ENCODE data around the gene TTC3. TPM values are rescaled to one million over a fixed set of nuclear protein-coding genes. Genes with fewer than 3 reads are reported as not detected.
"Not testable (repeated sequence)": the region's sequence is repeated elsewhere in the genome, so short reads cannot be mapped to it uniquely, and the experiment has no call there.

TTC3 gene
- total RNA-seq, 1 donor: 372 TPM

GRCh38 chr21:37219761-37220432 is 146.8 kb downstream of the TTC3 start:
- DNase-seq (ENCODE audit: low read depth): peak; percentile 6
- peak overlapping the region; percentile 71 for H3K4me3 ChIP-seq (ENCODE audit: low read depth, low read length)
- TF ChIP-seq, protein P1, sequence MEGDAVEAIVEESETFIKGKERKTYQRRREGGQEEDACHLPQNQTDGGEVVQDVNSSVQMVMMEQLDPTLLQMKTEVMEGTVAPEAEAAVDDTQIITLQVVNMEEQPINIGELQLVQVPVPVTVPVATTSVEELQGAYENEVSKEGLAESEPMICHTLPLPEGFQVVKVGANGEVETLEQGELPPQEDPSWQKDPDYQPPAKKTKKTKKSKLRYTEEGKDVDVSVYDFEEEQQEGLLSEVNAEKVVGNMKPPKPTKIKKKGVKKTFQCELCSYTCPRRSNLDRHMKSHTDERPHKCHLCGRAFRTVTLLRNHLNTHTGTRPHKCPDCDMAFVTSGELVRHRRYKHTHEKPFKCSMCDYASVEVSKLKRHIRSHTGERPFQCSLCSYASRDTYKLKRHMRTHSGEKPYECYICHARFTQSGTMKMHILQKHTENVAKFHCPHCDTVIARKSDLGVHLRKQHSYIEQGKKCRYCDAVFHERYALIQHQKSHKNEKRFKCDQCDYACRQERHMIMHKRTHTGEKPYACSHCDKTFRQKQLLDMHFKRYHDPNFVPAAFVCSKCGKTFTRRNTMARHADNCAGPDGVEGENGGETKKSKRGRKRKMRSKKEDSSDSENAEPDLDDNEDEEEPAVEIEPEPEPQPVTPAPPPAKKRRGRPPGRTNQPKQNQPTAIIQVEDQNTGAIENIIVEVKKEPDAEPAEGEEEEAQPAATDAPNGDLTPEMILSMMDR (IDR thresholded peaks at IDR 0.05; ENCODE audit: insufficient read depth, low read length): no peak

DNA sequence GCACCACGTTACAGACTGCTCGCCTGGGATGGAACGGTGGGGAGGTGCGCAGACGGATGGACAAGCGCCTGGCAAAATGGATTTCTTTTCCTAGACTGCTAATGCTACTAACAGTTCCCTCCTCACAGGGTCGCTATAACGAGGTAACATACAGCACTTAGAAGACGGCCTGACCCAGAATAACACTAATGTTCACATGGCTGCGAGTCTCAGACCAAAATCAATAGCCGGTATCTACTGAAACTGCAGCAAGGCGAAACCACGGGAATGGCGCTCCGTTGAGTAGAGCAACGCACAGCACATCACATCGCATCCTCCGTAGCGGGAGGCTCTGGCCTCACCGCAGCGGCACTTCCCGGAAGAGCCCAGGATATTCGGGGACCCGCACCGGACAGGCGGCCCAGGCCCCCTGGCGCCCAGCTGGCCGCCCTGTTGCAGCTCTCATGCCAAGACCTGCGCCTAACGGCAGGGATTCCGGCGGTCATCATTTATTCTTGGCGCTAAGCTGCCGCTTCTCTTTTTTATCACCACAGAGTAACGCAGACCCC is 147.5 kb downstream of the TTC3 start:
- H3K4me3 ChIP-seq (ENCODE audit: low read depth, low read length): peak overlapping the region; percentile 71
- DNase-seq (ENCODE audit: low read depth): peak; percentile 61
- TF ChIP-seq, protein P1 (IDR thresholded peaks at IDR 0.05; ENCODE audit: insufficient read depth, low read length): peak; percentile 30

DNA sequence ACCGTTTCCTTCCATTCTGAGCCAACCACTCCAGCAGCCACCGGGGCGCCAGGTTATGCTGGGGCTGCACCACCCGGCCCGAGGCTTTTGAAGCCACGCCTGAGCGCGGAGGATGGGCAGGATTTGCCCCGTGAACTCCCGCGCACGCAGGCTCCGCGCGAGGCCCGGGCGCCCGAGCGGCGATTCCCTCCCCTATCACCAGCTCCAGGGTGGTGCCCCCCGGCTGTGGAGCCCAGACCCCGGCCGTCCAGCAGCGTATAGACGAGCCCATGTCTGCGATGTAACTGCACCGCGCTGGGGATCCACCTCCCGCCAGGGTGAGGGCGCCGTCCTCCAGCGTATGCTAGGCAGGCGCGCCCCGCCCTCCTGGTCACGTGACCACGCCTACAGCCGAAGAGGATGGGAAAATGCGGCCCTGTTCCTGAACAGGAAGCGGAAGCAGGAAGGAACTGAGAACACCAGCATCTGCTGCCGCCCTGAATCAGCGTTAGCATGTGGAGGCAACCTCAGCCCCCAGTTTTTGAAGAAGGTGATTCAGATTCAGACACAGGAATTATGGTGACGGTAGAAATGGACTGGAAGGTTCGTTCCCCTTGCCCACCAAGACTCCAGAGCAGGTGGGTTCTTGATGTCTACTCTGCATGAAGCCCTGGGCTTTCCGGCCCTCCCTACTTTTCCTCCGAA is 148.1 kb downstream of the TTC3 start:
- DNase-seq (ENCODE audit: low read depth): peak; percentile 85
- peak overlapping the region; percentile 71 for H3K4me3 ChIP-seq (ENCODE audit: low read depth, low read length)
- TF ChIP-seq, protein P1 (IDR thresholded peaks at IDR 0.05; ENCODE audit: insufficient read depth, low read length): peak; percentile 57

- H3K4me3 ChIP-seq (ENCODE audit: low read depth, low read length); DNase-seq (ENCODE audit: low read depth): not testable (repeated sequence)
Observed at GRCh38 chr21:37222248-37222647, 149.2 kb downstream of the TTC3 start.

DNA sequence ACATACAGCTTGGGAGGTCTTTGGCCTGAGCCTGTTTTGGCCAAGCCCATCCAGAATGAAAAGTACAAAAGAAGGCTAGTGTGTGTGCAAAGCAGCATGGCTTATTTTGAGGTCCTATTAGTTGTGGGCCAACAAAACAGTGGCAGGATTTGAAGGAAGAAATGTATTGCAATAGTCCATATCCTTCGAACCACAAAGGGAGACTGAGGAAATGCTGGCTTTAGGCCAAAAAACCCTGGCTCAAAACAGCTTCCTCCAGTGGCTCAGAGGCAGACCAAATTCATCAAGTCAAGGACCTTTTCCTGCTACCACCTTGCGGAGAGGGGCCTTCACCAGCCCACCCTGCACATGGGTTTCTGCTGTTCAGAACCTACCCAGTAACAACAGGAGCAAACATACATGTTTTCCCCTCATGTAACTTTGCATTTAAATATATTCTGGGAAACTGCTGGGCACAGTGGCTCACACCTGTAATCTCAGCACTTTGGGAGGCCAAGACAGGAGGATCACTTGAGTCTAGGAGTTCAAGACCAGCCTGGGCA is 150.8 kb downstream of the TTC3 start:
- no peak overlapping the region for H3K4me3 ChIP-seq (ENCODE audit: low read depth, low read length)
- TF ChIP-seq, protein P1 (IDR thresholded peaks at IDR 0.05; ENCODE audit: insufficient read depth, low read length): no peak
- DNase-seq (ENCODE audit: low read depth): no peak

DNA sequence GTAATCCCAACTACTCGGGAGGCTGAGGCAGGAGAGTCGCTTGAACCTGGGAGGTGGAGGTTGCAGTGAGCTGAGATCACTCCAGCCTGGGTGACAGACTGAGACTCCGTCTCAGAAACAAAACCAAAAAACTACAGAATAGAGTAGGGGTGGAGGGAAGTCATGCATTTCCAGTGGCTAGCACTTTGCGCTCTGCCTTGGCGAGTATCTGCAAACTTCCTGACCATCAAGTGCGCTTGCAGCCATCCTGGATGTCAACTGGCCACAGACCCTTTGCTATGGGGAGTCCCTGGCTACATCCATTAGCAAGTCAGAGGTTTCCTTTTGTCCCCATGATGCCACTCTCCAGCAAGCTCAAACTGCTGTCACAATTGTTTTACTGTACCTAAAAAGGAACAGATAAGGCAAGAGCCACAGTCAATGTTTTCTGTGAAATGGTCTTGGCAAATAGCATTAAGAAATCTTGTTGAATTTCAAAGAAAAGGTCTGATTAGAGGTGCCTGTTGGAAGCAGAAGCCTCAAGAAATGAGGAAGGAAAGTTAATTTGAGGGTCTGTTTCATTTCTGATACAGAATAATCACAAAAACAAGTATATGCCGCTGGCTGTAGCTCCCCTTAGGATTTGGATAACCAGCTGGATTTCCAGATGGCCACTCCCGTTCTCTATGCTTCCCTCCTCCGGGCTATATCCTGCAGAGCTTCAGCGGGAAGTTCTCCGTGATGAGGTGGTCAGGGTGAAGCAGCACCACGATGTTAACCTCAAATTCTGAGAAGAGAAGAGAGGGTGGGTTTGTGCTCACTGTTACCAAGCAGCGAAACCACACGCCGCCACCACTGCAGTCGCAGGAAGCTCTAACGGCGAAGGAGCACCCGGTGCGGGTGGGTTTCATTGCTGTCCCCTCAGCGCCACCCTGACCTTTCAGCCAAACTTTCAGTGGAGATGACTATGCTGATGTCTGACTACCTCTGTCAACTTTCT is 152.1 kb downstream of the TTC3 start:
- DNase-seq (ENCODE audit: low read depth): no peak
- no peak overlapping the region for H3K4me3 ChIP-seq (ENCODE audit: low read depth, low read length)
- TF ChIP-seq, protein P1 (IDR thresholded peaks at IDR 0.05; ENCODE audit: insufficient read depth, low read length): no peak
